SK-N-SH (cell line): ENCODE data around the gene SYT14.

ENCODE experiments used
- CTCF ChIP-seq: fragments of 200-600 bp; sonication (generic); IDR thresholded peaks from 2 replicates; pipeline ENCODE4 v1.6.1; 2017; ENCODE audit warnings: antibody characterized with exemption, mild to moderate bottlenecking, moderate library complexity
- USF2 ChIP-seq: fragments of 150-350 bp; IDR thresholded peaks from 2 replicates; pipeline ENCODE4 v1.6.1; 2017; ENCODE audit warnings: antibody characterized with exemption, low read length, low read depth, borderline replicate concordance

- no peak for TF ChIP-seq USF2
- no peak for TF ChIP-seq CTCF
Measured at GRCh38 chr1:210132582-210132981, 194.6 kb downstream of the SYT14 start.
